ENCODE results near the gene ZNF281. TPM values are rescaled to one million over a fixed set of nuclear protein-coding genes. Genes with fewer than 3 reads are reported as not detected.

ZNF281 gene
- polyA plus RNA-seq, 4 donors: 1.6 to 16.6 (median 3.3) TPM

GRCh38 chr1:200392625-200393185 is 17.1 kb downstream of the ZNF281 start:
- FAIRE-seq: no peak
- no peak for DNase-seq
- 86 to 95% (median 93%) methylated on average over 7 of the region's 7 CpGs for WGBS, 3 donors
- Histone ChIP-seq H3K27me3 (ENCODE audit: control insufficient read depth in 3 of 3, insufficient read depth in 3 of 3, low read length in 3 of 3) (no peaks in the 10 kb centered on the region), H3K9me3 (ENCODE audit: control insufficient read depth in 2 of 2, insufficient read depth in 1 of 2, low read depth in 1 of 2, low read length in 1 of 2) (no peaks in the 10 kb centered on the region), H3K36me3 (ENCODE audit: control insufficient read depth in 3 of 3, insufficient read depth in 2 of 3, low read depth in 1 of 3, low read length in 3 of 3) (no peaks in the 10 kb centered on the region), H3K27ac (ENCODE audit: low read depth in 1 of 3, low read length in 2 of 3) (no peak overlapping the region), H3K4me1 (ENCODE audit: control insufficient read depth in 3 of 3, insufficient read depth in 2 of 3, low read depth in 1 of 3, low read length in 2 of 3) (no peaks in the 10 kb centered on the region), H3K4me3 (ENCODE audit: low read depth in 1 of 3, low read length in 3 of 3) (no peak overlapping the region)

- H3K27ac ChIP-seq (ENCODE audit: low read depth in 1 of 3, low read length in 2 of 3): no peak overlapping the region
- H3K4me1 ChIP-seq (ENCODE audit: control insufficient read depth in 3 of 3, insufficient read depth in 2 of 3, low read depth in 1 of 3, low read length in 2 of 3): no peaks in the 10 kb centered on the region
- 86 to 97% (median 88%) methylated on average over 1 of the region's 1 CpG for WGBS, 3 donors
- DNase-seq: no peak
- no peaks in the 10 kb centered on the region for H3K9me3 ChIP-seq (ENCODE audit: control insufficient read depth in 2 of 2, insufficient read depth in 1 of 2, low read depth in 1 of 2, low read length in 1 of 2)
- no peaks in the 10 kb centered on the region for H3K27me3 ChIP-seq (ENCODE audit: control insufficient read depth in 3 of 3, insufficient read depth in 3 of 3, low read length in 3 of 3)
- no peak overlapping the region for H3K4me3 ChIP-seq (ENCODE audit: low read depth in 1 of 3, low read length in 3 of 3)
- no peaks in the 10 kb centered on the region for H3K36me3 ChIP-seq (ENCODE audit: control insufficient read depth in 3 of 3, insufficient read depth in 2 of 3, low read depth in 1 of 3, low read length in 3 of 3)
- no peak for FAIRE-seq
These were observed 18.1 kb downstream of the ZNF281 start for GRCh38 chr1:200391747-200392146.

DNA sequence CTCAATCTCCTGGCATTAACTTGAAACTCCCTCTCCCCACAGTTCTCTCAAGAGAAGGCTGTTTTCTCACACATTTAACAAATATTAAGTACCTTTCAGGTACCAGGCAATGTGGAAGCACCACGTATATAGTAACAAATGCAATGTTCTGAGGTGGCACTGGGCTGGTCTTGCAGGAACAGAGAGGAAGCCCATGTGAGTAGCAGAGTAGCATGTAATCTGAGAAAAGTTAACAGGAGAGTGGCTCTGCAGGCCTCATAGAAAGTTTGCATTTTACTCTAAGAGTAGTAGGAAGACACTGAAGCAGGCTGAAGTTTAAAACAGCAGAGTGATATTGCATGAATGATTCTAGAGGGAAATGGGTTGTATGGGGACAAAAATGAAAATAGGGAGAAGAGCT is 21.0 kb downstream of the ZNF281 start:
- no peaks in the 10 kb centered on the region for H3K36me3 ChIP-seq (ENCODE audit: control insufficient read depth in 3 of 3, insufficient read depth in 2 of 3, low read depth in 1 of 3, low read length in 3 of 3)
- no peak overlapping the region for H3K4me3 ChIP-seq (ENCODE audit: low read depth in 1 of 3, low read length in 3 of 3)
- no peaks in the 10 kb centered on the region for H3K27me3 ChIP-seq (ENCODE audit: control insufficient read depth in 3 of 3, insufficient read depth in 3 of 3, low read length in 3 of 3)
- WGBS, 3 donors: 85 to 98% (median 88%) methylated on average over 1 of the region's 1 CpG
- H3K27ac ChIP-seq (ENCODE audit: low read depth in 1 of 3, low read length in 2 of 3): no peak overlapping the region
- no peak for FAIRE-seq
- H3K4me1 ChIP-seq (ENCODE audit: control insufficient read depth in 3 of 3, insufficient read depth in 2 of 3, low read depth in 1 of 3, low read length in 2 of 3): no peaks in the 10 kb centered on the region
- no peaks in the 10 kb centered on the region for H3K9me3 ChIP-seq (ENCODE audit: control insufficient read depth in 2 of 2, insufficient read depth in 1 of 2, low read depth in 1 of 2, low read length in 1 of 2)
- DNase-seq: no peak

GRCh38 chr1:200386416-200386815 is 23.4 kb downstream of the ZNF281 start:
- Histone ChIP-seq H3K27ac (ENCODE audit: low read depth in 1 of 3, low read length in 2 of 3) (no peak overlapping the region), H3K9me3 (ENCODE audit: control insufficient read depth in 2 of 2, insufficient read depth in 1 of 2, low read depth in 1 of 2, low read length in 1 of 2) (no peaks in the 10 kb centered on the region), H3K27me3 (ENCODE audit: control insufficient read depth in 3 of 3, insufficient read depth in 3 of 3, low read length in 3 of 3) (no peaks in the 10 kb centered on the region), H3K36me3 (ENCODE audit: control insufficient read depth in 3 of 3, insufficient read depth in 2 of 3, low read depth in 1 of 3, low read length in 3 of 3) (no peaks in the 10 kb centered on the region), H3K4me1 (ENCODE audit: control insufficient read depth in 3 of 3, insufficient read depth in 2 of 3, low read depth in 1 of 3, low read length in 2 of 3) (no peaks in the 10 kb centered on the region), H3K4me3 (ENCODE audit: low read depth in 1 of 3, low read length in 3 of 3) (no peak overlapping the region)
- 93 to 98% (median 97%) methylated on average over 4 of the region's 4 CpGs for WGBS, 3 donors
- no peak for FAIRE-seq
- DNase-seq: no peak

DNA sequence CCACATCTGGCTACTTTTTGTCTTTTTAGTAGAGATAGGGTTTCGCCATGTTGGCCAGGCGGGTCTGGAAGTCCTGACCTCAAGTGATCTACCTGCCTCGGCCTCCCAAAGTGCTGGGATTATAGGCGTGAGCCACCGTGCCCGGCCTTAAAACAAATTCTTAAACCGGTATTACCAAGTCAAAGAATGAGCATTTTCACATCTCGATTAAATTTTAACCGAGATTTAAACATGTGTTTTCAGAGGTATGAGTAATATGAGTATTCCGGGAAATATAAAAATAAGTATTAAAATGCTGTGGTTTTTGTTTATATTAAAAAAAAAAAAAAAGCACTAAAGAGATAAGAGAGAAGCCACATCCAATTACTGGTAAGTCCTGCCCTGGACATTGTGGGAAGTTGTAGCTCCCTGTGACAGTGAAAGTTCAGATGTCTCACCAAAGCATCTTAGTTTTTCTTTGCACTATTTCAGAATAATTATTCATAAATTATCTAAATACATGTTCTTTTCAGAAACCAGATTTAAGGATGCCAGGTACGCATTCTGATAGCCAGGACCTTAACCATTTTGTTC is 24.9 kb downstream of the ZNF281 start:
- WGBS, 3 donors: 90 to 96% (median 90%) methylated on average over 11 of the region's 11 CpGs
- Histone ChIP-seq H3K36me3 (ENCODE audit: control insufficient read depth in 3 of 3, insufficient read depth in 2 of 3, low read depth in 1 of 3, low read length in 3 of 3) (no peaks in the 10 kb centered on the region), H3K27ac (ENCODE audit: low read depth in 1 of 3, low read length in 2 of 3) (no peak overlapping the region), H3K4me3 (ENCODE audit: low read depth in 1 of 3, low read length in 3 of 3) (no peak overlapping the region), H3K4me1 (ENCODE audit: control insufficient read depth in 3 of 3, insufficient read depth in 2 of 3, low read depth in 1 of 3, low read length in 2 of 3) (no peaks in the 10 kb centered on the region), H3K9me3 (ENCODE audit: control insufficient read depth in 2 of 2, insufficient read depth in 1 of 2, low read depth in 1 of 2, low read length in 1 of 2) (no peaks in the 10 kb centered on the region), H3K27me3 (ENCODE audit: control insufficient read depth in 3 of 3, insufficient read depth in 3 of 3, low read length in 3 of 3) (no peaks in the 10 kb centered on the region)
- FAIRE-seq: no peak
- no peak for DNase-seq

- no peaks in the 10 kb centered on the region for H3K36me3 ChIP-seq (ENCODE audit: control insufficient read depth in 3 of 3, insufficient read depth in 2 of 3, low read depth in 1 of 3, low read length in 3 of 3)
- H3K27me3 ChIP-seq (ENCODE audit: control insufficient read depth in 3 of 3, insufficient read depth in 3 of 3, low read length in 3 of 3): no peaks in the 10 kb centered on the region
- no peak for FAIRE-seq
- DNase-seq: no peak
- no peaks in the 10 kb centered on the region for H3K4me1 ChIP-seq (ENCODE audit: control insufficient read depth in 3 of 3, insufficient read depth in 2 of 3, low read depth in 1 of 3, low read length in 2 of 3)
- no peak overlapping the region for H3K27ac ChIP-seq (ENCODE audit: low read depth in 1 of 3, low read length in 2 of 3)
- H3K4me3 ChIP-seq (ENCODE audit: low read depth in 1 of 3, low read length in 3 of 3): no peak overlapping the region
- 87 to 97% (median 94%) methylated on average over 8 of the region's 8 CpGs for WGBS, 3 donors
- H3K9me3 ChIP-seq (ENCODE audit: control insufficient read depth in 2 of 2, insufficient read depth in 1 of 2, low read depth in 1 of 2, low read length in 1 of 2): no peaks in the 10 kb centered on the region
These were observed 28.4 kb downstream of the ZNF281 start for GRCh38 chr1:200381256-200381984.

GRCh38 chr1:200380589-200381021 is 29.2 kb downstream of the ZNF281 start:
- Histone ChIP-seq H3K27ac (ENCODE audit: low read depth in 1 of 3, low read length in 2 of 3) (no peak overlapping the region), H3K4me1 (ENCODE audit: control insufficient read depth in 3 of 3, insufficient read depth in 2 of 3, low read depth in 1 of 3, low read length in 2 of 3) (no peaks in the 10 kb centered on the region), H3K4me3 (ENCODE audit: low read depth in 1 of 3, low read length in 3 of 3) (no peak overlapping the region), H3K9me3 (ENCODE audit: control insufficient read depth in 2 of 2, insufficient read depth in 1 of 2, low read depth in 1 of 2, low read length in 1 of 2) (no peaks in the 10 kb centered on the region), H3K27me3 (ENCODE audit: control insufficient read depth in 3 of 3, insufficient read depth in 3 of 3, low read length in 3 of 3) (no peaks in the 10 kb centered on the region), H3K36me3 (ENCODE audit: control insufficient read depth in 3 of 3, insufficient read depth in 2 of 3, low read depth in 1 of 3, low read length in 3 of 3) (no peaks in the 10 kb centered on the region)
- WGBS, 3 donors: 85 to 100% (median 91%) methylated on average over 1 of the region's 1 CpG
- DNase-seq (peak in 1 of 2 donors; percentile 16), FAIRE-seq (no peak)

DNA sequence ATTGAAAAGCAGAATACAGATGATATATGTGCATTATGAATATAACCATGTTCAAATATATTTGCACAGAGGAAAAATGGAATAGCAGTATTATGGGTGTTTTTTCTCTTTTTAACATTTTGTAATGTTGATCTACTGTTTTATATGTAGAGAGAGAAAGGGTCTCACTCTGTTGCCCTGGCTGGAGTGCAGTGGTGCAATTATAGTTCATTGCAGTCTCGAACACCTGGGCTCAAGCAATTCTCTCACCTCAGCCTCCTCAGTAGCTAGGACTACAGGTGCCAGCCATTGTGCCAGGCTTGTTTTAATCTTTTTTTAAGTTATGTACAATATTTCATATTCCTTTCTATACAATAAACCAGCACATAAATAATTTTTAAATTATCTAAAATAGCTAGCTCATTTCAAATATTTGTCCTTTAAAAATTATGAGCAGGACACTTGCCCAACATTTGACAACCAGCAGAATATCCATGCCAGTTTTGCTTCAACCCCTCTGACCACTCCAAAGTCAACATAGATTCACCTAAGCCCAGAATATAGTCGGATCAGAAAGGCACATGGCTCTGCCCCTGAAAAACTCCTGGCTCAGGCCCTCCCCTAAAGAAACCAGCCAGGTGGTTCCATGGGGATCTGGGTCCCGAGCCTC is 29.8 kb downstream of the ZNF281 start:
- Histone ChIP-seq H3K4me3 (ENCODE audit: low read depth in 1 of 3, low read length in 3 of 3) (no peak overlapping the region), H3K4me1 (ENCODE audit: control insufficient read depth in 3 of 3, insufficient read depth in 2 of 3, low read depth in 1 of 3, low read length in 2 of 3) (no peaks in the 10 kb centered on the region), H3K36me3 (ENCODE audit: control insufficient read depth in 3 of 3, insufficient read depth in 2 of 3, low read depth in 1 of 3, low read length in 3 of 3) (no peaks in the 10 kb centered on the region), H3K27me3 (ENCODE audit: control insufficient read depth in 3 of 3, insufficient read depth in 3 of 3, low read length in 3 of 3) (no peaks in the 10 kb centered on the region), H3K27ac (ENCODE audit: low read depth in 1 of 3, low read length in 2 of 3) (no peak overlapping the region), H3K9me3 (ENCODE audit: control insufficient read depth in 2 of 2, insufficient read depth in 1 of 2, low read depth in 1 of 2, low read length in 1 of 2) (no peaks in the 10 kb centered on the region)
- FAIRE-seq: no peak
- 82 to 86% (median 83%) methylated on average over 3 of the region's 3 CpGs for WGBS, 3 donors
- DNase-seq: no peak
